HG02642 (cell line): Measurements from ENCODE around the gene BTBD6.
A peak's percentile ranks its signal among the peaks of the same experiment; 100 is the strongest.
"Not testable (repeated sequence)": the region's sequence is repeated elsewhere in the genome, so short reads cannot be mapped to it uniquely, and the experiment has no call there.

ENCODE experiments used
- ATAC-seq: cut with Tn5 transposase; IDR thresholded peaks from one replicate; pipeline ENCODE4 v1.9.1; 2021; ENCODE audit warnings: mild to moderate bottlenecking; ENCODE audit not compliant: unreplicated experiment, poor library complexity

BTBD6 gene

DNA sequence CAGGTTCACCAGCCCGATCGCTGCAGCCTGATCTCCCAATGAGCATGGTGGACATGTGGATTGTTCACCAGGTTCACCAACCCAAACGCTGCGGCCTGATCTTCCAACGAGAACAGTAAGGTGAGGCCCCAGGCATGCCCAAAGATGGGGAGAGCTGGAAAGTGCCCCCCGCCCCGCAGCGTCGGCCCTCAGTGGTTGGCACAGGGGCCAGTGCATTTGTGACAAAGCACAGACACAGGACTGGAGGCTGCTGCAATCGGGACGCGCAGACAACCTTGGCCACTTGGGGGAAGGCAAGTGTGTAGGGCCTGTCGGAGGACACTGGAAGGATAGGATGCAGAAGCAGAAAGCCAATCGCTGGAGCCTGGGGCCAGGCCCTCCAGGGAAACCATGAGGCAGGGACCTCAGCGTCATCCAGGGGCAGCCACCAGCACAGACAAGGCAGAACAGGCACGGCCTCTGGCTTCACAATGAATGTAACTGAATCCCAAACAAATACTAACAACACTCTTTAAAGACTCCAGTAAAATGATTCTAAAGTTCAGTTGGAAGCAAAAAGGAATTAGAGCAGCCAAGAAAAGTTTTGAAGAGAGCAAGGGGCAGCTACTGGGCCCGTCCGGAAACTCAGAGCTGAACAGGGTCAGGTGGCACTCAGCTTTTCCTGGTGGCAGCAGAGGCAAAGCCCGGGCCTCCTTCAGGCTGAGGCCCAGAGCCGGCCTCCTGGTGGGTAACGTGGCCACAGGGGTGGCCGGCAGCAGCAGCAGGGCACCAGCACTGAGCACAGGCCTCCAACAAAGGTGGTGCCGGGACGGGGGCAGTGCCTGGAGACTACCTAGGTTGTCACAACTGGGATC is 39.1 kb downstream of the BTBD6 start:
- ATAC-seq = no peak

GRCh38 chr14:105288936-105289335 is 40.6 kb downstream of the BTBD6 start:
- not testable (repeated sequence) for ATAC-seq

DNA sequence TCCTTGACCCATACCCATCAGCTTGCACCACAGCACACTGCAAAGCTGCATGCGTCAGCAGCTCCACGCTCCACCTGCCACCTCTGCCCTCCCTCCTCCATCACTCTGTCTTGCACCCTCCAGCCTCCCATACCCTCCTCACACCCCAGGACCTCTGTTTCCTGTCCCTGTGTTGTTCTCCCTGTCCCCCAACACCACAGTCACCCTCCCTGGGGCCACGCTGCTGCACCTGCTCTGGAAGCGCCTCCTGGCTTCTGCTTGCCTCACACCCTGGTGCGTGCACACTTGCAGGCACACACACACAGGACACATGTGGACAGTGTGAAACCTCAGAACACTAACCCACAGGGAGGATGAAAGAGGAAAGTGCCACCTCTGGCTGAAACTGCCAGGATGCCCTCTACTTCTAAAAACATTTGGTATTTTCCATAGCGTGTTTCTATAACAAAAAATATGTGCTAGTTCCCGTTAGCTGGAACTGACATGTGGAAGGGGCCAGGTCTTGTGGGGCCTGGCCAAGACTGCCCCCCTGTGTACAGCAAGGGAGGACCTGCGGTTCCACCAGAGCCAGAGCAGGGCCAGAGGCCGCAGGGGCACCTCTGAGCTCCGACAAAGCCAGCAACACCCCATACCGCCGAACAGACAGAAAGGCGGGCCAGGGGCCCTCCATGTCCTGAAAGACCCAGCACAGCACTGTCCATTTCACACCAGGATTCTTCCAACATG is 42.5 kb downstream of the BTBD6 start:
- ATAC-seq = no peak

GRCh38 chr14:105292826-105293711 is 44.7 kb downstream of the BTBD6 start:
- peak; percentile 24 for ATAC-seq

DNA sequence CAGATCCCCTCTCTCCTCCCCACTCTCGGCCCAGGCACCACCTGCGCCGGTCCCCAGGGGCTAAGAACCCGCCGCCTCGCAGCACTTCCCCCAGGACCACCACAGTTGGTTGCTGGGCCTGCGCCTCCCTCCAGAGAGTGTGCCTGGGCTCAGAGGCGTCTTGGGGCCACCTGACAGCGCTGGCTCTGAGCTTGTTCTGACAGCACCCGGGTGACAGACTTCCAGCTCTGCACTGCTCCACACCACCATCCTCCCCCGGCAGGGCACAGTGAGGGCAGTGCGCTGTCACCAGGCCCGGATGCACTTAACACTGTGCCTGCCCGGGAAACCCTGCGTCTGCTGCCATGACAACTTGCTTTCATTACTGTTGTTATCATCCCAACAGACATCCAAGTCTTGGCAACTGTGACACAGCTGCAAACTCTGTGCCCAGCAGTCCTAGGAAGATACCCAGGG is 45.8 kb downstream of the BTBD6 start:
- ATAC-seq = peak; percentile 52

GRCh38 chr14:105297311-105297710 is 49.0 kb downstream of the BTBD6 start:
- not testable (repeated sequence) for ATAC-seq

- peak; percentile 22 for ATAC-seq
These were observed 51.6 kb downstream of the BTBD6 start for GRCh38 chr14:105299654-105300541.
